Spinal cord (tissue), 10 donors: ENCODE data around the gene CREBBP. TPM values are rescaled to one million over a fixed set of nuclear protein-coding genes. Genes with fewer than 3 reads are reported as not detected.

ENCODE experiments used
- DNase-seq, 6 donors: peaks; one replicate each; pipeline versions ENCODE4 v3.0.0 to v3.0.0-alpha.2; 2013 to 2015; ENCODE audit warnings: low spot score in 6 of 6, low read depth in 4 of 6
- H3K27ac ChIP-seq: one replicate; pipeline ENCODE4 v1.5.1; 2013; ENCODE audit warnings: low read depth, low read length, control low read depth
- H3K27me3 ChIP-seq: one replicate; pipeline ENCODE4 v1.6.1; 2013; ENCODE audit warnings: low read length; ENCODE audit not compliant: control insufficient read depth, insufficient read depth
- H3K36me3 ChIP-seq: one replicate; pipeline ENCODE4 v1.6.1; 2013; ENCODE audit warnings: low read length; ENCODE audit not compliant: control insufficient read depth, insufficient read depth
- H3K4me1 ChIP-seq: one replicate; pipeline ENCODE4 v1.6.1; 2013; ENCODE audit warnings: low read length; ENCODE audit not compliant: control insufficient read depth, insufficient read depth
- H3K4me3 ChIP-seq: one replicate; pipeline ENCODE4 v1.5.1; 2013; ENCODE audit warnings: low read depth, low read length, control low read depth
- H3K9me3 ChIP-seq: one replicate; pipeline ENCODE4 v1.6.1; 2013; ENCODE audit warnings: low read length; ENCODE audit not compliant: control insufficient read depth, insufficient read depth
- WGBS: methylation state at CpG from one replicate; pipeline ENCODE4 v1.1.5; 2013; ENCODE audit warnings: missing lambda C conversion rate; ENCODE audit not compliant: insufficient coverage; 5-methylcytosine and 5-hydroxymethylcytosine counted together
- polyA plus RNA-seq, 2 donors: library from polyadenylated mRNA; unstranded; fragments of 120-200 nt; gene quantifications; one replicate each; pipeline ENCODE4 v1.2.1, GENCODE V29; 2013; ENCODE audit not compliant: insufficient read length in 2 of 2
- total RNA-seq, 2 donors: library from RNA; depleted of rRNA in 1 of 2; stranded (reverse); fragments of 120-200 nt in 1 of 2; fragments of >200 nt in 1 of 2; gene quantifications; one replicate each; pipeline versions ENCODE4 v1.2.3 to v1.2.4, GENCODE V29; 2013 to 2014
- donor health status: healthy.

CREBBP gene
- total and polyA plus RNA-seq, 4 donors = 41.5 to 64.3 (median 61.4) TPM

- Histone ChIP-seq H3K27me3 (no peaks in the 10 kb centered on the region), H3K4me1 (peaks cover 60% of the 10 kb centered on the region), H3K36me3 (no peaks in the 10 kb centered on the region), H3K4me3 (no peak overlapping the region), H3K9me3 (no peaks in the 10 kb centered on the region), H3K27ac (no peak overlapping the region)
- 13% methylated on average over 2 of the region's 13 CpGs for WGBS
- DNase-seq = no peak
These were observed 6.9 kb downstream of the CREBBP start for GRCh38 chr16:3873482-3874173.

GRCh38 chr16:3872216-3872895, 8.2 kb downstream of the CREBBP start:
- no peak overlapping the region for H3K27ac ChIP-seq
- DNase-seq = no peak
- no peaks in the 10 kb centered on the region for H3K9me3 ChIP-seq
- peaks cover 57% of the 10 kb centered on the region for H3K4me1 ChIP-seq
- no peak overlapping the region for H3K4me3 ChIP-seq
- WGBS = 22% methylated on average over 12 of the region's 12 CpGs
- H3K27me3 ChIP-seq = no peaks in the 10 kb centered on the region
- H3K36me3 ChIP-seq = no peaks in the 10 kb centered on the region

- 86% methylated on average over 2 of the region's 3 CpGs for WGBS
- H3K4me3 ChIP-seq = no peak overlapping the region
- no peaks in the 10 kb centered on the region for H3K27me3 ChIP-seq
- no peaks in the 10 kb centered on the region for H3K36me3 ChIP-seq
- H3K4me1 ChIP-seq = peaks cover 44% of the 10 kb centered on the region
- H3K9me3 ChIP-seq = no peaks in the 10 kb centered on the region
- no peak for DNase-seq
- no peak overlapping the region for H3K27ac ChIP-seq
These were observed 11.5 kb downstream of the CREBBP start for GRCh38 chr16:3868967-3869366.

GRCh38 chr16:3868556-3868955, 12.0 kb downstream of the CREBBP start:
- H3K4me1 ChIP-seq = peaks cover 44% of the 10 kb centered on the region
- no peak for DNase-seq
- H3K27ac ChIP-seq = no peak overlapping the region
- no peaks in the 10 kb centered on the region for H3K36me3 ChIP-seq
- 96% methylated on average over 4 of the region's 8 CpGs for WGBS
- no peak overlapping the region for H3K4me3 ChIP-seq
- no peaks in the 10 kb centered on the region for H3K9me3 ChIP-seq
- H3K27me3 ChIP-seq = no peaks in the 10 kb centered on the region

- Histone ChIP-seq H3K27me3 (no peaks in the 10 kb centered on the region), H3K4me3 (no peak overlapping the region), H3K36me3 (no peaks in the 10 kb centered on the region), H3K27ac (no peak overlapping the region), H3K9me3 (no peaks in the 10 kb centered on the region), H3K4me1 (peaks cover 43% of the 10 kb centered on the region)
- DNase-seq = no peak
- 78% methylated on average over 1 of the region's 4 CpGs for WGBS
These were observed 13.6 kb downstream of the CREBBP start for GRCh38 chr16:3866703-3867431.

GRCh38 chr16:3865241-3865640, 15.3 kb downstream of the CREBBP start:
- no CpG with 5 or more reads among the region's 3 CpGs for WGBS
- H3K9me3 ChIP-seq = no peaks in the 10 kb centered on the region
- H3K36me3 ChIP-seq = no peaks in the 10 kb centered on the region
- DNase-seq = no peak
- H3K27me3 ChIP-seq = no peaks in the 10 kb centered on the region
- no peak overlapping the region for H3K4me3 ChIP-seq
- H3K4me1 ChIP-seq = peaks cover 41% of the 10 kb centered on the region
- no peak overlapping the region for H3K27ac ChIP-seq

- 83% methylated on average over 2 of the region's 5 CpGs for WGBS
- H3K36me3 ChIP-seq = peaks cover 2% of the 10 kb centered on the region
- H3K4me3 ChIP-seq = no peak overlapping the region
- H3K27me3 ChIP-seq = no peaks in the 10 kb centered on the region
- peaks cover 41% of the 10 kb centered on the region for H3K4me1 ChIP-seq
- no peaks in the 10 kb centered on the region for H3K9me3 ChIP-seq
- H3K27ac ChIP-seq = no peak overlapping the region
- DNase-seq = no peak
These were observed 16.0 kb downstream of the CREBBP start for GRCh38 chr16:3864562-3864961.

GRCh38 chr16:3863587-3863986, 16.9 kb downstream of the CREBBP start:
- Histone ChIP-seq H3K27me3 (no peaks in the 10 kb centered on the region), H3K9me3 (no peaks in the 10 kb centered on the region), H3K36me3 (peaks cover 2% of the 10 kb centered on the region), H3K4me3 (no peak overlapping the region), H3K27ac (no peak overlapping the region), H3K4me1 (peaks cover 36% of the 10 kb centered on the region)
- DNase-seq = no peak
- WGBS = 32% methylated on average over 4 of the region's 5 CpGs

GRCh38 chr16:3861808-3862451, 18.6 kb downstream of the CREBBP start:
- Histone ChIP-seq H3K27ac (no peak overlapping the region), H3K4me3 (no peak overlapping the region), H3K4me1 (peaks cover 33% of the 10 kb centered on the region)

More at GRCh38 chr16:3861808-3862451, 18.6 kb downstream of the CREBBP start:
- WGBS = no CpG with 5 or more reads among the region's 12 CpGs
- H3K9me3 ChIP-seq = no peaks in the 10 kb centered on the region
- peaks cover 2% of the 10 kb centered on the region for H3K36me3 ChIP-seq
- no peak for DNase-seq
- no peaks in the 10 kb centered on the region for H3K27me3 ChIP-seq
